Measurements from ENCODE around the gene VEPH1. TPM values are rescaled to one million over a fixed set of nuclear protein-coding genes. Genes with fewer than 3 reads are reported as not detected.

The VEPH1 gene
- total RNA-seq, 6 experiments from 2014 or later: 0.51 to 1.4 (median 0.93) TPM

- TF ChIP-seq CTCF (IDR thresholded peaks at IDR 0.05) (peak; percentile 41 to 65 (median 56)), POLR2A (IDR thresholded peaks at IDR 0.05) (no peak)
- Histone ChIP-seq H3K9me3 (no peaks in the 10 kb centered on the region), H3K36me3 (no peaks in the 10 kb centered on the region), H3K27ac (no peak overlapping the region), H3K27me3 (no peaks in the 10 kb centered on the region), H3K4me1 (no peaks in the 10 kb centered on the region), H3K4me3 (no peak overlapping the region)
- intact Hi-C loops (cut with DNase I): no loop called here
- 75% methylated on average over 5 of the region's 5 CpGs for WGBS (ENCODE audit: insufficient coverage, low coverage, low lambda C conversion rate, missing lambda C conversion rate)
- ATAC-seq (peak in 3 of 4 donors; percentile 41 to 63 (median 50)), DNase-seq (no peak)
Measured at GRCh38 chr3:157493627-157494550, 9.3 kb downstream of the VEPH1 start.

- Histone ChIP-seq H3K9me3 (no peaks in the 10 kb centered on the region), H3K27me3 (no peaks in the 10 kb centered on the region), H3K36me3 (no peaks in the 10 kb centered on the region), H3K4me1 (no peaks in the 10 kb centered on the region), H3K4me3 (no peak overlapping the region), H3K27ac (no peak overlapping the region)
- no peak for DNase-seq
- TF ChIP-seq POLR2A (IDR thresholded peaks at IDR 0.05) (no peak), CTCF (IDR thresholded peaks at IDR 0.05) (no peak)
- ATAC-seq: no peak
- WGBS (ENCODE audit: insufficient coverage, low coverage, low lambda C conversion rate, missing lambda C conversion rate): 86% methylated on average over 2 of the region's 2 CpGs
- intact Hi-C loops (cut with DNase I): no loop called here
Measured at GRCh38 chr3:157491136-157491535, 12.1 kb downstream of the VEPH1 start.

GRCh38 chr3:157488144-157488543 lies 15.1 kb downstream of the VEPH1 start:
- no peaks in the 10 kb centered on the region for H3K4me1 ChIP-seq
- H3K27ac ChIP-seq: no peak overlapping the region
- TF ChIP-seq CTCF (IDR thresholded peaks at IDR 0.05) (no peak), POLR2A (IDR thresholded peaks at IDR 0.05) (no peak)
- no peaks in the 10 kb centered on the region for H3K9me3 ChIP-seq
- H3K36me3 ChIP-seq: no peaks in the 10 kb centered on the region
- DNase-seq: no peak
- intact Hi-C loops (cut with DNase I): no loop called here
- ATAC-seq: no peak
- no peaks in the 10 kb centered on the region for H3K27me3 ChIP-seq
- no peak overlapping the region for H3K4me3 ChIP-seq

GRCh38 chr3:157487339-157487738 lies 15.9 kb downstream of the VEPH1 start:
- Histone ChIP-seq H3K4me1 (no peaks in the 10 kb centered on the region), H3K27me3 (no peaks in the 10 kb centered on the region), H3K27ac (no peak overlapping the region), H3K4me3 (no peak overlapping the region), H3K9me3 (no peaks in the 10 kb centered on the region), H3K36me3 (no peaks in the 10 kb centered on the region)
- TF ChIP-seq POLR2A (IDR thresholded peaks at IDR 0.05): no peak
- WGBS (ENCODE audit: insufficient coverage, low coverage, low lambda C conversion rate, missing lambda C conversion rate): 39% methylated on average over 1 of the region's 1 CpG
- no peak for ATAC-seq
- no peak for DNase-seq
- intact Hi-C loops (cut with DNase I): no loop called here

- DNase-seq (no peak), ATAC-seq (no peak)
- Histone ChIP-seq H3K4me3 (no peak overlapping the region), H3K36me3 (no peaks in the 10 kb centered on the region), H3K9me3 (no peaks in the 10 kb centered on the region), H3K4me1 (no peaks in the 10 kb centered on the region), H3K27ac (no peak overlapping the region), H3K27me3 (no peaks in the 10 kb centered on the region)
- intact Hi-C loops (cut with DNase I): no loop called here
- 50% methylated on average over 1 of the region's 1 CpG for WGBS (ENCODE audit: insufficient coverage, low coverage, low lambda C conversion rate, missing lambda C conversion rate)
- TF ChIP-seq POLR2A (IDR thresholded peaks at IDR 0.05) (no peak), CTCF (IDR thresholded peaks at IDR 0.05) (no peak)
Measured at GRCh38 chr3:157479464-157480243, 23.6 kb downstream of the VEPH1 start.
